GM18861 (cell line): ENCODE measurements around the gene TRPT1.
A peak's percentile ranks its signal among the peaks of the same experiment; 100 is the strongest.

Source experiments
- ATAC-seq: cut with Tn5 transposase; IDR thresholded peaks from one replicate; pipeline ENCODE4 v1.9.1; 2021; ENCODE audit not compliant: unreplicated experiment

TRPT1 gene

GRCh38 chr11:64210301-64211020, 15.5 kb downstream of the TRPT1 start:
- ATAC-seq = no peak

GRCh38 chr11:64209563-64209843, 16.5 kb downstream of the TRPT1 start:
- ATAC-seq = no peak

GRCh38 chr11:64208796-64209562, 17.0 kb downstream of the TRPT1 start:
- no peak for ATAC-seq

DNA sequence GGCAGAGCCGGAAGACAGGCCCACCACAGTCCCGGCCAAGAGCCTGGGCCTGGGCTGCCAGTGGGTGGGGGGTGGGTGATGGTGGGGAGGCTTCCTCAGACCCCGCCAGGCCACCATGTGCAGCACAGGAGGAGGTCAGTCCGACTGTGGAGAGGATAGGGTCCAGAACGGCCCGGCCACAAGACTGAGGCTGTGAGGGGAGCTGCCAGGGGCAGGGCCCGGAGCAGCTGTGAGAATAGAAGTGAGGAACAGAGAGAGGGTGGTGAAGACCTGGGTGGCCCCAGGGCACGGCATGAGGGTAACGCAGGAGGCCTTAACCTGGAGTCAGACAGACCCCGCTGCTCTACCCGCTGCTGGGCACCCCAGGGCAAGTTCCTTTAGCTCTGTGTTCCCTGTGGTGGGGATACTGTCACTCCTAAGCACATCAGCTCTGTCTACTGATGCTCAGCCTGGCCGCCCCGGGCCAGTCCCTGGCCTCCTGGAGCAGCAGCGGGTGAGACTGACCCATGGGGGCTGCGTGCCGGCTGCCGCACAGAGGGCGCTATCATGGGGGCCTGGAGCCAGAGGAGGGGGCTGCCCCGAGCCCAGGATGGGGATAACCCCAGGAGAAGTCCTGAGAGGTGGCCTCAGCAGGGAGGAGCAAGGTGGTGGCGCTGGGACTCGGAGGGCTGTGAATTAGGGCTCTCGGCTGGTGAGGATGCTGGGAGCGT, 17.7 kb downstream of the TRPT1 start:
- no peak for ATAC-seq

GRCh38 chr11:64207256-64208085, 18.5 kb downstream of the TRPT1 start:
- peak; percentile 47 for ATAC-seq

GRCh38 chr11:64206457-64207255, 19.3 kb downstream of the TRPT1 start, which contains the start of gene FERMT3:
FERMT3 (plus strand) TSS chr11:64206721; CDS start chr11:64207365, 644 bp downstream.
- ATAC-seq = peak; percentile 38

DNA sequence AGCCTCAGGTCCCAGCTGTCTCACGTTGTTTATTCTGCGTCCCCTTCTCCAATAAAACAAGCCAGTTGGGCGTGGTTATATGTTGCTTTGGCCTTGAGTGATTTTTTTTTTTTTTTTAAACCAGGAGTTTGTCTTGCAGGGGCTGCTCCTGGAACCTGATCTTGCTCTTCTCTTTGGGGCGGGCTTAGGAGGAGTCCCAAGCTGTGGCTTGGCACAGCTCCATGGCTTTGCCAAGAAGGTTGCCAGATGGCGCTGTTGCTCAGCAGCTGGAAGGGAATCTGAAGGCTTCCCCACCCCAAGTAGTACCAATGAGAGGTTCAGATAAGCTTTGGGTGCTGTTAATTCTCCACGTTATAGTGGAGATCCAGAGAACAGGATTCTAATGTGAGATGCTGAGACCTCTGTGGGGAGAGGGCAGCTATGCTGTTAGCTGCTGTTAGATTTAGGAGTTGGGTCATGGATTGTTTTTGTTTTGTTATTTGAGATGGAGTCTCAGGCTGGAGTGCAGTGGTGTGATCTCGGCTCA, 21.5 kb downstream of the TRPT1 start:
- no peak for ATAC-seq

DNA sequence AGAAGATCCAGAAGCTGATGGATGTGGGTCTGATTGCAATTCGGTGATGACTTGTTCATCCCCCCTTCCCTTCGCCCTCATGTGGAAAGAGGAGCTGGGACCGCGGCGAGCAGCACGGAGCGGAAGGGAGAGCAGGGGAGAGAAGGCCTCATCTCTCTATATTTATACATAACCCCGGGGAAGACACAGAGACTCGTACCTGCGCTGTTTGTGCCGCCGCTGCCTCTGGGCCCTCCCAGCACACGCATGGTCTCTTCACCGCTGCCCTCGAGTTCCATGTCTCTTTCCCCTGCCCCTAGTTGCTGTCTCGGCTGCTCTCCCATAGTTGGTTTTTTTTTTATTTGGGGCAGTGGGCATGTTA, 21.9 kb downstream of the TRPT1 start:
- no peak for ATAC-seq

DNA sequence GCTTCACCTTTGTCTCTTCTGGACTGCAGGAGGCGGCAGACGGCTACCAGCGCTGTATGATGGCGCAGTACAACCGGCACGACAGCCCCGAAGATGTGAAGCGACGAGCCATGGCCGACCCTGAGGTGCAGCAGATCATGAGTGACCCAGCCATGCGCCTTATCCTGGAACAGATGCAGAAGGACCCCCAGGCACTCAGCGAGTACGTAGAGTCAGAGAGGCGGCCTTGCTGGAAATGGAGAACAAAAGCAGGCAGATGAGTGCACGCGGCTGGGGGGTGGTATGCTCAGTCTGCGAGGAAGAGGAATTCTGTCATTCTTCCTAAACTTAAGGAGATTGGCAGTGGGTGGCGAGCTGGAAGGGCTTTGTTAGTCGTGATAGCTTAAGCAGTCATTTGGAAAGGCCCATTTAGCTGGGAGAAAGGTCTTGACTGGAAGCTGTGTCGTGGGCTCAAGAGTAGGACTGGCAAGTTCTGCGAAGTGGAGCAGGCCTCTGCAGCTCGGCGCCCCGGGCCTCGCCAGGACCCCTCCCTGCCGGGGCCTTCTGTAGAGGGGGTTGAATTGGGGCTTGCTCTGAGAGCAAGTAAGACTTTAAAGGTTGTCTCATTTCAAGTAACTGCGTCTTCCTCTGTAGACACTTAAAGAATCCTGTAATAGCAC, 22.4 kb downstream of the TRPT1 start:
- no peak for ATAC-seq

- no peak for ATAC-seq
Measured at GRCh38 chr11:64202992-64203391, 23.0 kb downstream of the TRPT1 start.

DNA sequence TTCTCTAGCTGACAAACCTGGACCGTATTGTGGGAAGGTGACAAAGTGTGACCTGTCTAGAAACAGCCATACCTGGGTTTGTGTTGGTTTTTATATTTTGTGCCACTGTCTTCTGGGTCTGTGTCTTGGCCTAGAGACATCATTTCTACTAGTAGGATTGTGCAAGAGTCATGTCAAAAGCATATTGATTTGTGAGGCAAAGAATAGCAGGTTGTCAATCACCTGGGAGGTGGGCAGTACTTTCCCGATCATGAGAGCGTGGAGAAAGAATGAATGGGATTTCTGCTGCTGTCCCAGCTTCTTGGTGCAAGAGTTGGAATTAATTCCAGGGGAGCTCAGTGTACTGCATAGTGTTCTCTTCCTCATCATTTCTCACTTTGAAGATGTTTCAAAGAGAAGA, 24.4 kb downstream of the TRPT1 start:
- no peak for ATAC-seq

- no peak for ATAC-seq
Measured at GRCh38 chr11:64198511-64198910, 27.5 kb downstream of the TRPT1 start.

DNA sequence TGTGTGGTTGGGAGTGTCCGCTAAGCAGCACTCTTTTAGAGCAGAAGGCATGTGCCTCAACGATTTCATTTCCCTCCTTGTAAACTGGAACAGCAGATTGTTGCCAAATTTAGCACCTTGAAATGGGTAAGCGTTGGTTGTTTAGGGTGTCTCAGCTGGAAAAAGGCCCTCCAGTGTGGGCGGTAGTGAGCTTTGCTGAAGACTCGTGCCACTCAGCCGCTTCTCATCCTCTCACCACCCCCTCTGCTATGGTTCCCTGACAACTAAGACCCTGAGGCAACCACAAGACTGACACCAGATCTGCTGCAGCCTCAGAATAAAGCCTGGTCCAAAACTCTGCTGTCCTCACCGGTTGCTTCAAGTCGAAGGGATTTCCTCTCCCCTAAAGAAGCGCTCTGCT, 29.4 kb downstream of the TRPT1 start:
- ATAC-seq = no peak

GRCh38 chr11:64192434-64192833, 33.6 kb downstream of the TRPT1 start:
- no peak for ATAC-seq

DNA sequence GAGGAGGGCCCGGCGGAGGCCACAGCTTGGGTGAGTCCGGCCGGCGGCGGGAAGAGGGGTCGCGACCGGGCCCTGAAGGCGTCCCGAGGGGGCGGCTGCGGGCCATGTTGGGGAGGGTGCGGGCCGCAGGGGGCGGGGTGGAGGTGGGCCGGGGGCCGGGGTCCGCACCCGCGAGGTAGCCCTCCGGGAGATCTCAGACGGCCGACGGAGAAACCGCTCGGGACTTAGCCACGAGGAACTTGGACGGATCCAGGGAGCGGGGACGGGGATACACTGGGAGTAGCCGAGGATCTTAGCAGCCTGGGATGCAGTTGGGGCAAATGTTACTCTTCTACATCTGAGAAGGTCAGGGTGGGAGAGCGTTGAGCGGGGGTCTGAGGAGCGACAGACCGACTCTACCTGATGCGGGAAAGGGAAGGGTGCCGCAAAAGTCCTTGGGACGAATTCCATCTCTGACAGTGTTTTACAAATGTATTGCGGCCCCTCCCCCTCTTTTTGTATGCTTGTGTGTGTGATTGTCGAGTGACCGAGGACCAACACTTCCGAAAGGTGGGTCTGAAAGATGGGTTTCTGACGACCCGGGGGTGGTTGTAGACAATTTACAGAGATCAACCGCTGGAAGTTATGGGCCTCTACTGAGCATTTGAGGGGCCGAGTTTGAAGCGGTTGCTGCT, 39.4 kb downstream of the TRPT1 start:
- ATAC-seq = no peak

- ATAC-seq = peak; percentile 81
Measured at GRCh38 chr11:64185693-64186491, 40.1 kb downstream of the TRPT1 start, which contains the start of gene STIP1. STIP1 (plus strand) TSS chr11:64186171; CDS start chr11:64186262, 91 bp downstream.

- peak; percentile 11 for ATAC-seq
Measured at GRCh38 chr11:64185175-64185692, 40.8 kb downstream of the TRPT1 start.

DNA sequence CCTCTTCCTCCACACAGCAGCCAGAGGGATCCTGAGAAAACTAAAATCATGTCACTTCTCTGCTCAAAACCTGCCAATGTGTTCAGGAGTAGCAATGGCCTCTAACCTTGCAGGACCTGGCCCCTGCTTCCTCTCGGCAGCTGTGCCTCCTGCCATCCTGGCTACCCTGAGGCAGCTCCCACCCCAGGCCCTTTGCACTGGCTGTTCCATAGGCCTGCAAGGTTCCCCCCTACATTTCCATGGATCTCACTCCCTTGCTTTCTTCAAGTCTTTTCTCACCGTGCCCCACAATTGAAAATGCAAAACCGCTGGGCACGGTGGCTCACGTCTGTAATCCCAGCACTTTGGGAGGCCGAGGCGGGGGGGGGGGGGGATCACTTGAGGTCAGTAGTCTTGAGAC, 42.1 kb downstream of the TRPT1 start:
- ATAC-seq = no peak
